ENCODE data around the gene CACUL1. TPM values are rescaled to one million over a fixed set of nuclear protein-coding genes. Genes with fewer than 3 reads are reported as not detected.

The CACUL1 gene
- total RNA-seq, 3 donors from 2014 or later = 31.2 to 33.5 (median 31.8) TPM

DNA sequence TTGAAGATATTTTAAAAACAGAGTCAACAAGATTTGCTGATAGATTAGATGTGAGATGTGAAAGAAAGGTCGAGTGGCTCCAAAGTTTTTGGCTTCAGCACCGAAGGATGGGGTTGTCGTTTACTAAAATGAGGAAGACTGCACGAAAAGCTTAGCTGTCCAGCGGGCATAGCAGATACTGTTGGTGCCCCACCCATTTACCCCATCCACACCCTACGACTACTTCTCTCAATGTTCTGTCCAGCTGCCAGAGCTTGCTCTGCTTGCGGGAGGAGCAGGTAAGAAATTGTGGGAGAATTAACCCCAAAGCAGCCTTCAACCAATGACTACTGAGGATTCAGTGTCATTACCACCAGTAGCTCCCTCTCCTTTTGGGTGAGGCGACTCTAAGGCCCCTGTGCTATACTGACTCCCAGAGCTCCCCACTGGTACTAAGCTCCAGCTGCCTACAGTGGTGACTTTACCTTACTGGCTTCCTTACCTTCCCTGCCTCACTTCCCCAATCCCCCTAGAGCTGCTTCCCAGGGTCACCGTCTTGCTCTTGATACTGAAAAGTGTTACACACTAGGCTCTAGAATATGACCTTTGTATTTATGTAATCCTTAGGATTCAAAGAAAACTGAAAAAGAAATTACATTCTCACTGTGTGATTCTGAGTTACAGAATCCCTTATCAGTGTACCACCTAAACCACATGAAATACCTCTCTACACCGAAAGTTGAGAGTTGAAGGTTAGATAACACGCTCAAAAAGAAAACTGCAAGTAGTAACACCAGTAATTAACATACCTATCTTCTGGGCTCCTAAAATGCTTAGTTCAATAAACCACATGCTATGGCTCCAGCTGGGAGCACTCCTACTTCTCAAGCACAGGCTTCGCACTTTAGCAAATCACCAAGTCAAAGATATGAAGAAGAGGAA lies 22.3 kb downstream of the CACUL1 start:
- Mint-ChIP-seq H3K4me3 (peak overlapping the region; percentile 50), H3K27me3 (ENCODE audit: low read depth) (no peaks in the 10 kb centered on the region), H3K36me3 (ENCODE audit: insufficient read depth) (peaks cover 6% of the 10 kb centered on the region), H3K9me3 (no peaks in the 10 kb centered on the region), H3K4me1 (ENCODE audit: low read depth) (peaks cover 84% of the 10 kb centered on the region)
- DNase-seq (no peak), ATAC-seq (peak; percentile 86 to 90)

DNA sequence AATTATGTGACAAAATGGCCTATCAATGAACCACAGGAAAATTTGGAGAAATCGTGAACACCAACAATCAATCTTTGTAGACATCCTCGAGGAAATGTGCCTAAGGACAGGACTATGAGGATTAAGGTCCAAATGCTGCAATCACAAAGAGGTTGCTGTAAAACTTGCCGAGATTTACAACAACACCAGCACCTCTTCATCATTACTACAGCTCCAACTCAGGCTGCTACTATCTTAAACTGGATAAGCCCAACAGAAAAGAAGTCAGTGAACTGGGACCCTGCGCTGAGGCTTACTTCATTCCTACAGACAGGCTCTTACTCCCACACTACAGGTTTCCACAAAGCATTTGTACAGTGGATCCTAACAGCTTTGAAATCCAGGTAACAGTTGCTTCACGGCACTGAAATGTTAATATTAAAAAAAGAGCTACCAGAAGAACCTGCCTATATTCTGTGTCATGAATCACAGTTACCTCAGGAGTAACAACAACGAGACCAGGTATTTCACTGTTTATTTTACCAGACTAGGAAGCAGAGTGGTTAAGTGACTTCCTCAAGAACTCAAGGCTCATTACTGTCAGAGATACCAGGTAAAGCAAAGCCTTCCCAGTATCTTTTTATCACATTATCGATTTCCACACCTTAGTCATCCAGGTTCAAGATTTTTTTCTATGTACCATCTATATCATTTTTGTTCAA lies 23.9 kb downstream of the CACUL1 start:
- ATAC-seq (no peak), DNase-seq (no peak)
- Mint-ChIP-seq H3K27me3 (ENCODE audit: low read depth) (no peaks in the 10 kb centered on the region), H3K9me3 (no peaks in the 10 kb centered on the region), H3K4me1 (ENCODE audit: low read depth) (peaks cover 75% of the 10 kb centered on the region), H3K4me3 (peak overlapping the region; percentile 27), H3K36me3 (ENCODE audit: insufficient read depth) (peaks cover 9% of the 10 kb centered on the region)

DNA sequence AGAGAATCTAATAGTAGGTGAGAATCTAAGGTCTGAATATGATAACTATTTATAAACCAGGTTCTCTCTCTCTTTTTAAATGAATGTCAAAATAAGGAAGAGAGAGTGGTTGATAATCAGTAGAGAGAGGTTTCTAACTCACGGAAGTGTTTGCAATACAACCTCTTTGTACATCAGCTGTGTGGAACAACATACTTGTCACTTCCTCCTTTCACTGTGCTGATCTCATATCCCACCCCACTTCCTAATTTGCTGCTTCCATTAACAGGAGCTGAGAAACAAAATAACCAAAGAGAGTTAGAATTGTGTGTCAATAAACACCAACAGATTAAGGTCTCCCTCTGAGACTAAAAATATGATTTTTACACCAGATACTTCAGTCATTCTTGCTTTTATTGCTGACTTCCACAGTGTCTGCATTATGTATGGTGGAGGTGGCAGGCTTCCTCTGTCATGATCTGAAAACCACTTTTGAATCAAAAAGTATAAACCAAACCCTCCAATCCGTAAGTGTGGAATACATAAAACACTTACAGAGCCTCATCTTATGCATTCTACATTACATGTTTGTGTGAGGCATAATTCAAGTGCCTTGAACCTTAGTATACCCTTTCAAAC lies 25.0 kb downstream of the CACUL1 start:
- Mint-ChIP-seq H3K4me3 (peak overlapping the region; percentile 23), H3K4me1 (ENCODE audit: low read depth) (peaks cover 63% of the 10 kb centered on the region), H3K9me3 (no peaks in the 10 kb centered on the region), H3K27me3 (ENCODE audit: low read depth) (no peaks in the 10 kb centered on the region), H3K36me3 (ENCODE audit: insufficient read depth) (peaks cover 13% of the 10 kb centered on the region)
- ATAC-seq = no peak
- no peak for DNase-seq

DNA sequence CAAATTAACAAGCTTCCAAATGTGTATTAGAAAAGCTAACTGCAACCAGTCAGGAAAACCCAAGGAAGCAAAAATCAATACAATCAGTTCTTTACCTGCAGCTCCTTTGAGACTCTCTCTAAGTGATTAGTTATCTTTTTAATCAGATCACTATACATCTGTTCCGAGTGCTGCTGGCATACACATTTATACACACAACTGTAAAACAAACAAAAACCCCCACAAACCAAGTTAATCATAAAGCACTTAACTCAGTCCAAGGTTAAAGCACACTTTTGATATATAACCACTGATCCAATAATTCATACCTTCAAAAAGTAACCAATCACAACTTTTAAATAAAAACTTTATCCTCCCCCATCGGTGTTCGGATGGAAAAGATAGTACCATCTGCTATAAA lies 25.6 kb downstream of the CACUL1 start:
- DNase-seq (no peak), ATAC-seq (no peak)
- Mint-ChIP-seq H3K36me3 (ENCODE audit: insufficient read depth) (peaks cover 15% of the 10 kb centered on the region), H3K9me3 (no peaks in the 10 kb centered on the region), H3K4me1 (ENCODE audit: low read depth) (peaks cover 58% of the 10 kb centered on the region), H3K4me3 (peak overlapping the region; percentile 23), H3K27me3 (ENCODE audit: low read depth) (no peaks in the 10 kb centered on the region)

DNA sequence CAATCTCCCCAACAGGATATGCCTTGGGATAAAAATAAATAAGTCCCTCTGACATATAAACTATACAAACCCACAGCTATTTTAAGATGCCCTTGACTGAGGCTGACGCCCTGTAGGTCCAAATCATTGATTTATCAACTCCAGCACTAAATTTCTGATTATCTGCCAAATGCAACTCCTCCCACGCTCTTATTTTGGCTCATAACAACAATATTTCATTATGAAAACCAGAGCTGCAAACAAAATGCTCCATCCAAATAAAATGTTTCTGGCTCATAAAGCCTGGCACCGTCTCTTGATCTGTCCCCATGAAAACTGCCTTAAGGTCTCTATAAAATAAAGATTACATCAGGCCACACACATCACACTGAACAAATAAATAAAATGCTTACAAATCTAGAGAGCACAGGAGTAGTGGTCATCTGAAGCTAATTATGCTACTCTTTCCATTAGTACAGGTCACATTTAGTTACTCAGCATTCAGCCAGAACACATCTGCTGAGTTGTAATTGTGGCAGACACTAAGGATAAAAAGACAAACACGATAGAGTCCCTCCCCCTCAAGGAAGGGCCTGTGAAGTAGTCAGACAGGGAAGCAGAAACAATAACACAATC lies 28.8 kb downstream of the CACUL1 start:
- Mint-ChIP-seq H3K27me3 (ENCODE audit: low read depth) (no peaks in the 10 kb centered on the region), H3K9me3 (no peaks in the 10 kb centered on the region), H3K36me3 (ENCODE audit: insufficient read depth) (peaks cover 17% of the 10 kb centered on the region), H3K4me1 (ENCODE audit: low read depth) (peaks cover 27% of the 10 kb centered on the region), H3K4me3 (no peak overlapping the region)
- ATAC-seq = no peak
- DNase-seq = no peak

DNA sequence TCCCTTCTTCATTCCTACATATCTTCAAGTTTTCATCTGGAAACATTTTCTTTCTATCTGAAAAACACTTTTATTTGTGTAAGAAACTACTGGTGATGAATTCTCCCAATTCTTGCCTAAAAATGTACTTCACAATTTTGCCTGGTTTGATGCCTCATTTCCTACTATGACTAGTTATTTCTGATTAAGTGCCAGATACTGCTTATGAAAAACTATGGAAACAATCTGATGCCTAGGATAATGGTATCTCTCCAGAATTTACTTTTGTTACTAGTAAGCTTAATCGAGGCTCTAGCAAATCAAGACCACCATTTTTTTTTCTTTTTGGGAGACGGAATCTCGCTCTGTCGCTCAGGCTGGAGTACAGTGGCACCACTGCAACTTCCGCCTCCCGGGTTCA lies 31.3 kb downstream of the CACUL1 start:
- DNase-seq = no peak
- no peak overlapping the region for H3K4me3 Mint-ChIP-seq
- H3K9me3 Mint-ChIP-seq = no peaks in the 10 kb centered on the region
- ATAC-seq = no peak
- peaks cover 17% of the 10 kb centered on the region for H3K36me3 Mint-ChIP-seq (ENCODE audit: insufficient read depth)
- H3K4me1 Mint-ChIP-seq (ENCODE audit: low read depth) = peaks cover 12% of the 10 kb centered on the region
- H3K27me3 Mint-ChIP-seq (ENCODE audit: low read depth) = no peaks in the 10 kb centered on the region

DNA sequence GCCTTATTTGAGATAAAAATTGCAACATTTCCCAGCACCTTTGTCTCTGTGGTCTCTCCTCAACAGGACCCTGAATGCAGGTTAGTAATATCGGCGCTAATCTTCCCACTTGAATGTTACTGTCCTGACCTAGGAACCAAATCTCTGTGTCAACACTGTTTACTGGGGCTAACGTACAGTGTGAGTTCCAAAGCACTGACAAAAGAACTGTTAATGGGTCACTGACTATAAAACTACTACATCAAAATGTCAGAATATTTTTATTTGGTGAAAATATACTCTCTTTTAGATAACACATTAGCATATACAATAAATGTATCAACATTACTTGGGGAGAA lies 33.3 kb downstream of the CACUL1 start:
- H3K4me3 Mint-ChIP-seq = no peak overlapping the region
- H3K4me1 Mint-ChIP-seq (ENCODE audit: low read depth) = peaks cover 14% of the 10 kb centered on the region
- H3K9me3 Mint-ChIP-seq = no peaks in the 10 kb centered on the region
- H3K36me3 Mint-ChIP-seq (ENCODE audit: insufficient read depth) = peaks cover 17% of the 10 kb centered on the region
- ATAC-seq (no peak), DNase-seq (no peak)
- H3K27me3 Mint-ChIP-seq (ENCODE audit: low read depth) = no peaks in the 10 kb centered on the region

DNA sequence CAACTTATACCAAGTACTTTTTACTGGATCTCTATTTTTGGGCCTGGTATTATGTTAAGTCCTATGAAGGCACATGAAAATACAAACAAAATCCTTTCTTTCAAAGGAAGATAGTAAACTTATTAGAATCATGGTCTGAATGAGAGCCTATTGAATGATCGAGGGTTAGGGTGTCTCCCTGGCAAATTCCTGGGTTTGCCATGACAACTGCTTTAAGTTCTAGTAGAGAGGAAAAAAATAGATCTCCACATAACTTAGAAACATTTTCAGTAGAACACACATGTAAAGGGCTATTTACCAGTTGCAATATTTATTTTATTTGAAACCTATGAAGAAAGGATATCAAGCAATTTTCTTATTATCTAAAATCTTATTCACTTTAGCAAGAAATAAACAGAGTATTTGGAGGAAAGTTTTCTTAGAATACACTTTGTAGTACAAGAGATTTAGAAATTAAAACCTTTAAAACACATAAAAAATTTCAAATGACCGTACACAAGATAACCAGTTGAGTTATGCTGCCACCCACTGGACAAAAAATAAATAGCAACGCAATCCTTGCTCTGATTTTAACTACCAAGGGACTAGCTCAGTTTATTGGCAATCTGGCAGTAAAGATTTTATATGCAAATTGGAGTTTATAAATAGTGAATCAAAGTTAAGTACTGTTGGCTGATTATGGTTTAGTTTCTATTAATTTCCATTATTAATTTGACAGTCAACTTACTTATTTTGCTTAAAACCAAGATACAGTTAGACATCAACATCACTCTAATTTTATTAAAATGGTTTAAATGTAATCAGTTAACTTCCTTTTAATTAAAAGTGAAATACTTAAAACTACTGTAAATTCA lies 33.9 kb downstream of the CACUL1 start:
- no peaks in the 10 kb centered on the region for H3K9me3 Mint-ChIP-seq
- H3K36me3 Mint-ChIP-seq (ENCODE audit: insufficient read depth) = peaks cover 15% of the 10 kb centered on the region
- peaks cover 12% of the 10 kb centered on the region for H3K4me1 Mint-ChIP-seq (ENCODE audit: low read depth)
- ATAC-seq = no peak
- H3K4me3 Mint-ChIP-seq = no peak overlapping the region
- no peaks in the 10 kb centered on the region for H3K27me3 Mint-ChIP-seq (ENCODE audit: low read depth)
- DNase-seq = peak; percentile 66

DNA sequence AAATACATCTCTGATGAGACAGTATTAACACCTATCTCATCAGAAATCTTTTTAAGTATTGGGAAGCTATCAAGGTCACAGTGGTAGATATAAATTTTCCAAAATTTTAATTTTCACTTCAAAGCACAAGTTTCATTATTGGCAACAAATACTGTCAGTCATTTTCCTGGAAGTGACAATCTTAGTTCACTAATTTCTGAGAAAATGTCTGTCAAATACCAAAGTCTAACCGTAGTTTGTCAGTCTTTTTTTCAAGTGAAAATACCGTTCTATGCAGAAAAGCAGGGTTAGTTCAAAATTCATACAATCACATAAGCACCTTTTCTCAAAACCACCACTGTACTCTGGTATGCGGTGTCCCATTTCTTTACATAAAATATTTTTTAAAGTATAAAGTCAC lies 40.4 kb downstream of the CACUL1 start:
- Mint-ChIP-seq H3K36me3 (ENCODE audit: insufficient read depth) (peaks cover 6% of the 10 kb centered on the region), H3K27me3 (ENCODE audit: low read depth) (no peaks in the 10 kb centered on the region), H3K4me3 (no peak overlapping the region), H3K9me3 (no peaks in the 10 kb centered on the region), H3K4me1 (ENCODE audit: low read depth) (peaks cover 18% of the 10 kb centered on the region)
- DNase-seq (no peak), ATAC-seq (no peak)

DNA sequence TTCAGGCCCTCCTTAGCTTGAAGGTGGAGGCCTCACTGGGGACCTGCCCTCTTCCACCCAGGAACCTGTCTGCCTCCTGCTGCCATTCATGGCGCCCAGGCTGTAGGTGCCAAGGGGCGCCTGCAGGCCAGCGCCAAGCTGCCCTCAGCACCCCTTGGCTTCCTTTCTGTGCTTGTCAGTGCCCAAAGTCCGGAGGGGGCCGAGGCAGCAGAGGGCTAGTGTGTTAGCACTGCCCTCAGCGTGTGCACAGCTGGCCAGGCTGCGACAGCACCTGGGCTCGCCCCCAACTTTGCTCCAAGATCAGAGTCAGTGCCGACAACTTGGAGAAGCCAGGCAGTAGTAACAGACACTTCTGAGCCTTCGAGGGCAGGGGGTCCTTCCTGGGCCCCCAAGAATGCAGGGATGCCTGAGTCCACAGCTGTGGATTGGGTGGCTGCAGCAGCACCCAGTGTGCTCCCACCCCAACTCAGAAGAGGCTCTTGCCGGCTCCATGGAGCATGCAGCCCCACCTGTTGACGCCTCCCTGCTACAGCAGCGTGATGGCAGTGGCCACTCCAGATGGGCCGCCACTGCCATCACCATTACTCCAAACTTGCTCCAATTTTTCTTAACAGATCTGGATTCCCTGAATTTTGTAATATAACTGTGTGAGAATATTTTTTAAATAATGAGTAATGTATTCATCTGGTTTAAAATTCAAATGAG lies 41.7 kb downstream of the CACUL1 start:
- ATAC-seq = no peak
- H3K9me3 Mint-ChIP-seq = no peaks in the 10 kb centered on the region
- no peaks in the 10 kb centered on the region for H3K27me3 Mint-ChIP-seq (ENCODE audit: low read depth)
- no peak overlapping the region for H3K4me3 Mint-ChIP-seq
- H3K4me1 Mint-ChIP-seq (ENCODE audit: low read depth) = peaks cover 17% of the 10 kb centered on the region
- H3K36me3 Mint-ChIP-seq (ENCODE audit: insufficient read depth) = peaks cover 6% of the 10 kb centered on the region
- no peak for DNase-seq

DNA sequence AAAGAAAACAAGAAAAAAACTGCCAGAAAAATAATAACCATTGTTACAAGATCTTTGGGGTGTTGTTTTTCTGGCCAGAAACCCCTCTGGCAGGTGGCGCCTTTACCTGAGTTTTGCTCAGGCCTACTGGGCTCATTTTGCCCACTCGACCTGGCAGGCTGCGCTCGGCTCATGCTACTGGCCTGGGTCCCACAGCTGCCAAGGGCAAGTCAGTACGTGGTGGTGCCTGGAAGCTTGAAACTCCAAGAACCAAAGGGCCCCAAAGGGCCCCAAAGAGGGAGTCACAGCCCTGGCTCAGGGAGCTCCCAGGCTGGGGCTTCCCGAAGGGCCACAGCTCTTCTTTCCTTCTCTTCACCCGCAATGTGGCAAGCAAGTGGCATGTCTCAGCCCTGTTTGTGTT lies 42.7 kb downstream of the CACUL1 start:
- DNase-seq (no peak), ATAC-seq (no peak)
- Mint-ChIP-seq H3K9me3 (no peaks in the 10 kb centered on the region), H3K4me1 (ENCODE audit: low read depth) (peaks cover 9% of the 10 kb centered on the region), H3K36me3 (ENCODE audit: insufficient read depth) (peaks cover 9% of the 10 kb centered on the region), H3K27me3 (ENCODE audit: low read depth) (no peaks in the 10 kb centered on the region), H3K4me3 (no peak overlapping the region)

DNA sequence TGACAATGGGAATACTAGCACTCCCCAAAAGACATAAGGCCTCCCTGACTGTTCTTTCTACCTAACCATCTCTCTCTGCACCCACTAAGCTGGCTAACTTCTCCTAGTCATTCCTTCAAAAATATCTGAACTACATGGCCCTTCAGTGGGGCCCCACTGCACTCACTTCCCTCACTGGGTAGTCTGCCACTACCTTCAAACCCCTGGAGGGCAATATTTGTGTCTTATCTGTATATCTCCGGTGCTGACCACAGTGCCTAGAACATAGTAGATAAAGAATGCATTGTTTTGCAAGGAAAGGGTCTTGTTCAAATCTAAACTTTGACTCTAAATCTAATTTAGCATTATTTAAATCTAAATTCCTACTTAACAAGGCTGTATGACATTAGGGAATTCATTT lies 44.3 kb downstream of the CACUL1 start:
- H3K36me3 Mint-ChIP-seq (ENCODE audit: insufficient read depth) = peaks cover 13% of the 10 kb centered on the region
- peaks cover 9% of the 10 kb centered on the region for H3K4me1 Mint-ChIP-seq (ENCODE audit: low read depth)
- no peaks in the 10 kb centered on the region for H3K27me3 Mint-ChIP-seq (ENCODE audit: low read depth)
- H3K9me3 Mint-ChIP-seq = no peaks in the 10 kb centered on the region
- H3K4me3 Mint-ChIP-seq = no peak overlapping the region
- DNase-seq (no peak), ATAC-seq (no peak)

DNA sequence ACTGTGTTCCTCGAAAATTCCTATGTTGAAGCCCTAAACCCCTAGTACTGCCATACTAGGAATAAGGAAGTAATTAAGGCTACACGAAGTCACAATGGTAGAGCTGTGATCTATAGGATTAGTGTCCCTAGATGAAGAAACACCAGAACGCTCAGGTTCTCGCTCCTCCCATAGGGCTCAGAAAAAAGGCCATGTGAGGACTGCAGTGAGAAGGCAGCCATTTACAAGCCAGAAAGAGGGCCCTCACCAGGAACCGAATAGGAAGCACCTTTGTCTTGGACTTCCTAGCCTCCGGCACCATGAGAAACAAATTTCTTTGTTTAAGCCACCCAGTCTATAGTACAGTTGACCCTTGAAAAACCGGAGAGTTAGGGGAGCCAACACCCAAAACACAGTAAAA lies 46.2 kb downstream of the CACUL1 start:
- no peaks in the 10 kb centered on the region for H3K27me3 Mint-ChIP-seq (ENCODE audit: low read depth)
- no peak for DNase-seq
- H3K4me3 Mint-ChIP-seq = no peak overlapping the region
- peaks cover 19% of the 10 kb centered on the region for H3K36me3 Mint-ChIP-seq (ENCODE audit: insufficient read depth)
- H3K9me3 Mint-ChIP-seq = no peaks in the 10 kb centered on the region
- peaks cover 8% of the 10 kb centered on the region for H3K4me1 Mint-ChIP-seq (ENCODE audit: low read depth)
- no peak for ATAC-seq

Measured in activated T-cell treated with anti-CD3 and anti-CD28 coated beads, Interleukin-2, amount 50 U/mL, for 4 hours (primary cell).